GM18508 (cell line): Measurements from ENCODE around the gene CCDC97.
A peak's percentile ranks its signal among the peaks of the same experiment; 100 is the strongest.

Experiments
- ATAC-seq: cut with Tn5 transposase; IDR thresholded peaks from one replicate; pipeline ENCODE4 v1.9.1; 2021; ENCODE audit warnings: moderate number of reproducible peaks; ENCODE audit not compliant: insufficient read depth, unreplicated experiment

The CCDC97 gene

DNA sequence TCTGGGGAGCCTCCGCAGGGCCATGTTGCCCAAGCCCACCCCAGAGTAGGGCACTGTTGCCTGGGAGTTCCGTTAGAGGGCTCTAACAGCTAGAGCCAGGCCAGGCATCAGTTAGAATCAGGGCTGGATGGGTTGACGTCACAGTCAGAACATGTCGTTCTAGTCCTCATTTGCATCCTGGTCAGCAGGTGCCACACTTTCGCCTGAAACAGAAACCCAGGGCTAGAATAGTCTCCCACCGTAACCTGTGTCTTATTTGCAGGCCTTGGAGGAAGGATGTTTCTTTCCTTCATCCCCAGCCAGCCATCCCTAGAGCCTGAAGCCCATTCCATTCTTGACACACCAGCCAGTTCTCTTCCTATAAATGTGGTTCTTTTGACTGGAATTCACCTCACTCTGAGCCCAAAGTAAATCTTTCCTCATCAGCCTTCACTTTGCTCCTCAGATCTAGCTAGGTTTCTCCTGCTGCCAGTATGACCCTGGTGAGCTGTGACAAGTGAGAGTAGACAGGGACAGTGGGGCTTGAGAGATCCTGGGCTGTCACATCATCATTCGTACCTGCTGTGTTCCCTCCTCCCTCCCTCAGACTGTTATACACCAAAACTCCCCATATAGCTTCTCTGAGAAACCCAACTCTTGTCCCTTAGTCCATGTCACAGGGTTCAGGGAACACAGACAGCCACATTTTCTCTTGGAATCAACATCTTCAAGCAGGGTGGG is 12.2 kb upstream of the CCDC97 start:
- ATAC-seq = peak; percentile 50

DNA sequence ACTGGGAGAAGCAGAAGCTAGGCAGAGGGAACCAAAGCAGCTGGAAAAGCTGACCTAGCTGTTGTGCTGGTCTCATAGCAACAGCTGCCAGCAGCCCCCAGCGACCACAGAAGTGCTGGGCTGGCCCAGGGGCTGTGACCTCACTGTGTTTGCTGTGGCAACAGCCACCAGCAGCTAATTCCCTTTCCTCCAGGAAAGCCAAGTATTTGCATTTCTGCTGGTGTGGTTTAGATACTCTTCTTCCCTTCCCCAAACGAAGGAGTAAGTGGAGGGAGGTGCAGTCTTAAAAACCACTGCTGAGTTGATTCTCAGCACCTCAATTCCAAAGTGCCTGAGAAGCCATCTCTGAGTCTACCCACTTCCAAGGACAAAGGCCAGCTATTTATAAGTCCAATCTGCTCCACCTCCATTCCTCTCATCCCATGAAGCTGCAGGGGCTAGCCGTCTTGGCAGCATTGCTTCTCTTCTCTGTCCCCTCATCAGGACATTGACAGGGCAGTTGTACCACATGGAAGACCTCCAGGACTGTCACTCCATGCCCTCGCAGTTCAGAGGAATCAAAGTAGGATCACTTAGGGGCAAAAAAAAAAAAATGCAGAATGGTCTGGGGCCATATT is 11.5 kb upstream of the CCDC97 start:
- ATAC-seq = no peak

DNA sequence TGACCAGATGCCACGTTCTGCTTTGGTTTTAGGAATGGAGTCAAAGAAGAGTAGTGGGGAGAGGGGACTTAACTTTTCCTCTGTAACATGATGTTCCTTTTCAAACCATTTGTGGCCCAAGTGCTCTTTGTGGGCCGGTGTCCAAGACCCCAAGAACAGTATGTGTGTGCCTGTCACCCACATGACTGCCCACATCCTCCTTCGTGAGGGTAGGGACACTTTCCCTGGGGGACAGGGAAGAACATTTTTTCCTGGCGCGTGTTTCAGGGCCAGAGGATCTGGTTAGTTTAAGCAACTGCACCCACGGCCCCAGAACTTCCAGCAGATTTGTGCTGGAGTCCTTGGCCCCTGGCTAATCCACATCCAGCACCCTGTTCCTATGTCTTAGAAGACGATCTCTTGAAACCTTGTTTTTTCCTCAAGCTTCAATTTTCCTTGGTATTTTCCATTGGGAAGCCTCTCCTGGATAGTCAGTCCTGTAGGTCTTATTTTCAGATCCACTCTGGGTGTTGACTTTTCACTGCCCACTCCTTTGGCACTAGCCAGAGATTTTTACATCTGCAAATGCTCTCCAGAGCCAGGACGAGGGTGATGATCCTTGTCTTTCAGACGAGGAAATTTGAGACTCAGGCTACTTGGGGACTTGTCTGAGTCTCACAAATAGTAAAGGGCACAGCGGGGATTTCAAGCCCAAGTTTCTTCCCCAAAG is 10.8 kb upstream of the CCDC97 start:
- ATAC-seq = no peak

DNA sequence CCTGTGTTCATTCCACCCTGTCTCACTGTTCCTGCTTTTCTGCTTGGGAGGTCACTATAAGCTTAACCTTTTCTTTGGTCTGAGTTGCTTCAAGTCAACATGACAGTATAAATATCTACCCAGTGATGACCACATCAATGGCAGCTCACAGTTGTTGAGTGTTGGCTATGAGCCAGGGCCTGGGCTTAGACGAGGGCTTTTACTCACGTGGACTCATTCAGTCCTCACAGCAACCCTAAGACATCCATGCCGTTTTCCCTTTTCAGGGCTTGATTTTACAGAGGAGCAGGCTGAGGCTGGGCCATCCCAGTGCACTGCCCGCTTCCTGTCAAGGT is 10.2 kb upstream of the CCDC97 start:
- ATAC-seq = no peak

DNA sequence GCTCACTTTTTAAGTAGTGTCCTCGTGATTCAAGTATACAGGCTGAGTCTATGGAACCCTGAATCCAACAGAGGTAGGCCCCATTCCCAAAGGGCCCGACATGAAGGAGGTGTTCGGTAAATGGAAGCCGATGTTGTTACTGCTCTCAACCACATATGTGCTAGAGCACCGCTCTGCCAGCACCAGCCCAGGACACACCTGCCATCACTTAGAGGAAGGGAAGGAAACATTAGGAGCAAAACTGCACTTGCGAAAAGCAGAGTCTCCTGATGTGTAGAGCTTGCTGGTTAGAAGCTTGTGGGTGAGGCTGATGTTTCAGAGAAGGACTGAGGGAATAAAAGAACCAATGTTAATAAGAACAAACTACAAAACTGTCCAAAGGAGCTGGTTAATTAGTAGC is 9.4 kb upstream of the CCDC97 start:
- no peak for ATAC-seq

DNA sequence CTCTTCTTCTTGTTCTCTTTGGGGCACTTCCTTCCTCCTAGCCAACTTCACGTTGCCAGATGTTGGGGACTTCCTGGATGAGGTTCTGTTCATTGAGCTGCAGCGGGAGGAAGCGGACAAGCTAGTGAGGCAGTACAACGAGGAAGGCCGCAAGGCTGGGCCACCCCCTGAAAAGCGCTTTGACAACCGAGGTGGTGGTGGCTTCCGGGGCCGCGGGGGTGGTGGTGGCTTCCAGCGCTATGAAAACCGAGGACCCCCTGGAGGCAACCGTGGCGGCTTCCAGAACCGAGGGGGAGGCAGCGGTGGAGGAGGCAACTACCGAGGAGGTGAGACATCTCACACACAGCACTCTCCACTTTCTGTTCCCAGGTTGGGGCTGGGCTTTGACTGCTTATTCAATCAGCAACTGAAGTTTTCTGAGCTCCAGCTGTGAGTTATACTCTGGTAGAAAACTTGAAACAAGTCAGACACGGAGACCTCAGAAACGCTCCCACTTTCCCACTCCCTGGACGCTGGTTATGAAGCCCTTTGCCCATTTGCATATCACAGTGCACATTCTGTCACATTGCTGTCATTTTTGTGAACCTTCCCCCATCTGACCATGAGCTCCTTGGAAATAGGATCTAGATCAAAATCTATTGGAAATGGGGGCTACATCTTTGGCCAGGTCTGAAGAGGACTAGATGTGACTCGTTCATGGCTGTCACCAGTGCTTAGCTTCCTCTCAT is 7.2 kb upstream of the CCDC97 start:
- ATAC-seq = no peak

DNA sequence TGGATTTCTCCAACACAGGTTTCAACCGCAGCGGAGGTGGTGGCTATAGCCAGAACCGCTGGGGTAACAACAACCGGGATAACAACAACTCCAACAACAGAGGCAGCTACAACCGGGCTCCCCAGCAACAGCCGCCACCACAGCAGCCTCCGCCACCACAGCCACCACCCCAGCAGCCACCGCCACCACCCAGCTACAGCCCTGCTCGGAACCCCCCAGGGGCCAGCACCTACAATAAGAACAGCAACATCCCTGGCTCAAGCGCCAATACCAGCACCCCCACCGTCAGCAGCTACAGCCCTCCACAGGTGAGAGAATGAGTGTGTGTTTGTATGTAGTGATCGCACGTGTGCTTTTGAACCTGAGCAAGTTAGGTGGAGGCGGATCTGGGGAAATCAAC is 6.0 kb upstream of the CCDC97 start:
- ATAC-seq = no peak

DNA sequence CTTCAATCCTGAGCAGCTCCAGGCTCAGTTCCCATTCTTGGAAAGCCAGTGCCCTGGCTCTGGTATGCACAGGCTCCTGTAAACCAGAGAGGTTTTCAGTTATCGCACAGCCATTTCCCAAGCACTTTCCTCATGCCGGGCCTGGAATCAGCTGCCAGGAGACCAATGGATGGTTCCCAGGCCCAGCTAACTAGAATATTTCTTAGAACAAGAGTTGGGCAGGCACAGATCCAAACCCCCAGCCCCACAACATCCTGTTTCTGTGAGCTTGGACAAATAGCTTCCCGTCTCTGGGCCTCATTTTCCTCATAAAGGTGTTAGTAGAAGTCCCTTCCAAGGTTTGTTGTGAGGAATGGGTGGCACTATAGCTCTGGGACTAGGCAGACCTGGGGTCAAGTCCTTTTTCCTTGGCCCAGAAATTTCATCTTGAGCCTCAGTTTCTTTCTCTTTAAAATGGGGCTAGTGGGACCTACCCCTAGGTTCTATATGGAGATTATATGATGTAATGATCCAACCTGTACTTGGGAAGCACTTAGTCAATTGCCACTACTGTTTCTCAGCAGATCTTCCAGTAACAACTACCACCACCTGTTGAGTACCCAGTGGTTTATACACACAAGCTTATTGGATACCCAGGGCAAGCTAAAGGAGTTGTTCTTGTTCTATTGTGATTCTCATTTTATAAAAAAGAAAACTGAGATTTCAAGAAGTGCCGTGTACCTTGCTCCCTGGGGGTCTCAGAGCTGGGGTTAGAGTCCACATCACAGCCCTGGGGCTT is 5.1 kb upstream of the CCDC97 start:
- ATAC-seq = no peak

DNA sequence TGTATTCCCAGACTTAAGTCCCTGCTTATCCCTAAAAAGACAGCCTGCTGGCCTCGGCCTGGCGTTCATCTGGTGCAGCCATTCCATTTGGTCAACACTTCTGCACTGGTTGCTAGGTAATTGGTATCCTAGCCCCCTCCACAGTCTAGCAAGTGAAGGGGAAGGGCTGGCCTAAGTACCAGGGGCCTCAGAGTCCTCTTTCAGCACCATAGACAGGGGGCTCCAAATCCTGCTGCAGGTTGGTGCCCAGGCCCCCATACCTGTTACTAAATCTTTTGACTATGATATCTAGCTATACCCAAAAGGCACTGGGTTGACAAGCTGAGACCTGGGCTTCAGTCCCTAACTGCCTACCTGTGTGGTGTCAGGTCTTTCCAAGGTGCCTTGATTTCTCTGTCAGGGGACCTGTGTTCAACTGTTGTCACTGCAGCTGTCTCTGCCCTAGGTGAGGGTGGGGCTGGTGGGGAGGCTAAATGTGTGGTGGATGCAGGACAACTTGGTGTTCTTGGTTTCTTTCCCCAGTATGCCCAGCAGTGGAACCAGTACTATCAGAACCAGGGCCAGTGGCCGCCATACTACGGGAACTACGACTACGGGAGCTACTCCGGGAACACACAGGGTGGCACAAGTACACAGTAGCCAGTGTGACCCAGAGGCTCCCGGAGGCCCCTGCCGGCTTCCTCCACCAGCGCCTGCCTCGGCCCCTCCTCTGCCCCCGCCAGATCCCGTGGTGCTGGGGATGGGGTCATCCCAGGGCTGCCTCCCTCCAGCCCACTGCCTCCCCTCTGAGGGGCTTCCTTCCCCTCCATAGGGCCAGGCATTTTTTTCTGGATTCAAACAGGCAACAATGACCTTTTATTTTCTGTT is 3.8 kb upstream of the CCDC97 start:
- no peak for ATAC-seq

DNA sequence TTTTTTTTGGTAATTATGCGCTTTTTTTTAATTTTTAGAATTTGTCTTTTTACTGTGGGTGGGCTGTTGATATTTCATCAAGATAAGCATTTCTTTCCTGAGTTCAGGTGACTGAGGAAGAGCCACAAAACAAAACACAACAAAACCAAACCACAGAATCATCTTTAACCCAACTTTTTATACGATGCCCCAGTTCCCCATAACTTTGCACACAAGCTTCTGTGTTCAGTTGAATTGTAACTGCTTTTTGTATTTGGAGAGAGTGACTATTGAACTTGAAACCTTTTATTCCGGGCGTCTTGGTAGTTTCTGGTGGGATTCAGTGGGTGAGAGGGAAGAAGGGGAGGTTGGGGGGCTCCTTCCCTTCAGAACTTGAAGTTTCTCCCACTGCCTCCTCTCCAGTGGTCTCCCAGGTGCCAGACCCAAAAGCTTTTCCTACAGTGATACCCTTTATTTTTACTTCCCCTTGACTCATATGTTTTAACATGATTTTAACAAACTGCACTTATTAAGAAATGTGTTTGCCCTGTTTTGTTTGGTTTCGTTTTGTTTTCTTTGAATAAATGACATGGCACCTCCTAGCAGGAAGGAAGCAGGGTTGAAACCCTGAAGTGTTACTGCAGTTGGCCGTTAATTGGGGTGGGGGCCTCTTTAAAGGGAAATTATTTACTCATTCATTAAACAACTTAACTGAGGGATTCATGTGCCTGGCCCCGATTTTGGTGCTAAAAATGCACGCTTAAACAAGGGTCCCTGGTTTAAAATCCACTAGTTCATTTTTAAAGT is 2.7 kb upstream of the CCDC97 start:
- no peak for ATAC-seq

DNA sequence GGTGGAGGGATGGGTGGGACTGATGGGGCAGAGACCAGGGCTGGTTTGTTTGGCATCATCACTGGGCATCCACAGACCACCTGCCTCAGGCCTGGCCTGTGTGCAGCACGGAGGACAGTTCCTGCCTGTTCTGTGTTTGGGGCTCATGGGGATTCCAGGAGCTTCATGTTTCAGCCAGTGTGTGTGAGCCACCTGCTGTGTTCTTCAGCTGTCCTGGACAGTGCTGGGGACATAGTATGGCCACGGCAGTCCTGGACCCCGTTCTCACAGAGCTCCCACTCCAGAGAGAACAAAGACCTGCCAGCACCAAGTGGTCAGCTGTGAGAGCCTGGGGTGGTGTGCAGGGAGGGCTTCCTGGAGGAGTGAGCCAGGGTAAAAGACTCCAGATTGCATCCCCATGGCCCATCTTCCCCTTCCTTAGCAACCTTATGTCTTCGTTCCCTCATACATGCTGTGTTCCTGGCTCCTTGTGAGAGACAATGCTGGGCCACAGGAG is 2.0 kb upstream of the CCDC97 start:
- no peak for ATAC-seq

DNA sequence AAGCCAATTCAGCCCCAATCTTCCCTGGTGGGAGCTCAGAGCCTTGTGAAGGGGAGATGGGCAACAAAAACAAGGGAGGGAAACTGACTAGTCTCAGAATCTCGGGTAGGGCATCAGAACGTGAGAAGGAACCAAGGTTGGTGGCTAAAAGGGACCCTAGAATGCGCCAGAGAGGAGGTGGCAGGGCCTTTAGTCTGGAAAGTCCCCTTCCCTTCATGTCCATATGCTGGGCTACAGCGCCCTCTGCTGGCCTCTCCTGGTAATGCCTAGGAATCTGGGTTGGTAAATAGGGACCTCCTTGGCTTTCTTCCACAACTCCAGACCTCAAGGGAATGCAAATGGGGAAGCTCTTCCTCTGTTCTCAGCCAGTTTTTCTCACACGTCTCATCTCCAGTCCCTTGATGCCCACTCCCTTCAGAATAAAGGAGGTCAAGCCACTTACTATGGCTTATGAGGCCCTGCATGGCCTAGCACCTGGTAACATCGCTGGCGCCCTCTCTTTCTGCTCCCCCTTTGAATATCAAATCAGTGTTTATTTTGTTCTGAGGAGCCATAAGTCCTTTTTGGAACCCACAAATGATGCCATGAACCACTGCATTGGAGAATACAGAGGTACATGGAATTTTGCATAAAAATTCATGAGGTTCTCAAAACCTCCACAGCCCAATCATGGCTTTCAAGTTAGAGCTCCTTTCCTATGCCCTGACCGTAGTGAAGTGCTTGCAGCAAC is 1.4 kb upstream of the CCDC97 start:
- ATAC-seq = no peak

DNA sequence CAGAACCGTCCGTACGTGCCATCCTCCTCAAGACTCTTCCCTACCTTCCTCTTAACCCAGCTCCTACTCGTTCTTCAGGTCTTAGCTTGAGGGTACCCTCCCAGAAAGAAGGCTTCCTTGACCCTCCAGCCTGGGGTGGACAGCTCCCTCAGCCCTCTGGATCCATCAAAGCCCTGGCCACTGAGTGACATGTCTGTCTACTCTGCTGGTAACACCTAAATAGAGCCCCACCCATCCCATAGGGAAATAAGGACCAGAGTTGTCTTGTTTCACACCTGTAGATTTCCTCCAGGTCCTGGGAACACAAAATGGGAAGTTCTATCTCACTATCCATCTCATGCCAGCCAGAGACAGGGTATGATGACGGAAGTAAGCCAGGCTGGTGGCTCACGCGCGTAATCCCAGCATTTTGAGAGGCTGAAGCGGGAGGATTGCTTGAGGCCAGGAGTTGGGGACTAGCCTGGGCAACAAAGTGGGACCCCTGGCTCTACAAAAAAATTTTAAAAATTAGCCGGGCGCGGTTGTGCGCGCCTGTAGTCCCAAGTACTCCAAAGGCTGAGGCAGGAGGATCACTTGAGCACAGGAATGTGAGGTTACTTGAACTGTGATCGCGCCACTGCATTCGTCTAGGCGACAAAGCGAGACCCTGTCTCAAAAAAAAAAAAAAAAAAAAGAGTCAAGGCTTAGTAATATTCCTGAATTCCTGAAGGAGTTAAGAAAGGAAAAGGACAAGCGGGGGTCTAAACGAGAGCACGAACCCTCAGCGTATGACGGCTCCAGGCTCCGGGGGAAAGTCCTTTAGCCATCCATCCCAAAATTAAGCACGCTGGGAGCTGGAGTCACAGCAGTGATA is 566 bp upstream of the CCDC97 start:
- ATAC-seq = no peak

DNA sequence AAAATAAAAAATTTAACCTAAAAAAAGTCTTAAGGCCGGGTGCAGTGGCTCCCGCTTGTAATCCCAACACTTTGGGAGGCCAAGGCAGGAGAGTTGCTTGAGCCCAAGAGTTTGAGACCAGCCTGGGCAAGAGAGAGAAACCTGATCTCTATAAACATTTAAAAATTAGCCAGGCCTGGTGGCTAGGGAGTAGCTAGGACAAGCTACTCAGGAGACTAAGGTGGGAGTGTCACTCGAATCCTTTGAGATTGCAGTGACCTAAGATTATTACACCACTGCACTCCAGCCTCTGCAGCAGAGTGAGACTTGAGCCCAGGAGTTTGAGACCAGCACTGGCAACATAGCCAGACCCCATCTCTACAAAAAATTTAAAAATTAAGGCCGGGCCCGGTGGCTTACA is 1.1 kb downstream of the CCDC97 start:
- ATAC-seq = no peak

DNA sequence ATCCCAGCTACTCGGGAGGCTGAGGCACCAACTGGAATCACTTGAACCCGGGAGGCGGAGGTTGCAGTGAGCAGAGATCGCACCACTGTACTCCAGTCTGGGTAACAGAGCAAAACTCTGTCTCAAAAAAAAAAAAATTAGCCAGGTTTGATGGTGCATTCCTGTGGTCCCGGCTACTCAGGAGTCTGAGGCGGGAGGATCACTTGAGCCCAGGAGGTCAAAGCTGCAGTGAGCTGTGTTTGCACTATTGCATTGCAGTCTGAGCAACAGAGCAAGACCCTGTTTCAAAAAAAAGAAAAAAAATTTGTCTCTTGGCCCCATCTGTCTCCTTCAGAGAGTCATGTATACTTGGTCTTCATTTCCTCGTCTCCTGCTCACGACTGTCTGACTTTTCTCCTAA is 1.6 kb downstream of the CCDC97 start:
- no peak for ATAC-seq

DNA sequence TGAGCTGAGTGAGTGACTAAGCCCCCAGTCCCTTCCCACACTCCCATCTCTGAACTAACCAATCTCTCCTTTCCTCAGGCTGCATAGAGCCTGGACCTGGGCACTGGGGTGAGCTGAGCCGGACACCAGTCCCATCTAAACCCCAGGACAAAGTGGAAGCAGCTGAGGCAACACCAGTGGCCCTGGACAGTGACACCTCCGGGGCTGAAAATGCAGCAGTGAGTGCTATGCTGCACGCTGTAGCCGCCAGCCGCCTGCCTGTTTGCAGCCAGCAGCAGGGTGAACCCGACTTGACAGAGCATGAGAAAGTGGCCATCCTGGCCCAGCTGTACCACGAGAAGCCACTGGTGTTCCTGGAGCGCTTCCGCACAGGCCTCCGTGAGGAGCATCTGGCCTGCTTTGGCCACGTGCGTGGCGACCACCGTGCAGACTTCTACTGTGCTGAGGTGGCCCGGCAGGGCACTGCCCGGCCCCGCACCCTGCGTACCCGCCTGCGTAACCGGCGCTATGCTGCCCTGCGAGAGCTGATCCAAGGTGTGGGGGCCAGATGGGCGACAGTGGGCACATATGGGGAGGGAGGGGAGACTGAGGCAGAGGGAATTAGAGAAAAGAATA is 6.4 kb downstream of the CCDC97 start:
- ATAC-seq = no peak
